ENCODE results near the gene CEP83. TPM values are rescaled to one million over a fixed set of nuclear protein-coding genes. Genes with fewer than 3 reads are reported as not detected.

Gene CEP83
- polyA plus RNA-seq, 1 donor from 2014 or later, result 19.5 TPM

- H2AFZ ChIP-seq (ENCODE audit: low read depth, low read length), result no peak overlapping the region
- no peaks in the 10 kb centered on the region for H3K79me2 ChIP-seq (replicated peaks; ENCODE audit: insufficient read depth, low read length)
- H3K4me3 ChIP-seq (ENCODE audit: low read length), result no peak overlapping the region
- no peak overlapping the region for H3K27ac ChIP-seq (ENCODE audit: low read length)
- no peaks in the 10 kb centered on the region for H4K20me1 ChIP-seq (ENCODE audit: insufficient read depth)
- no peaks in the 10 kb centered on the region for H3F3A ChIP-seq (ENCODE audit: insufficient read depth, low read length, poor library complexity, severe bottlenecking)
- no peak for TF ChIP-seq MXI1 (conservative IDR thresholded peaks at IDR 0.05; ENCODE audit: poor library complexity, severe bottlenecking)
- no peak for TF ChIP-seq CTCF (IDR thresholded peaks at IDR 0.05; ENCODE audit: poor library complexity, severe bottlenecking)
- no peak for TF ChIP-seq TAF1 (IDR thresholded peaks at IDR 0.05; ENCODE audit: low read depth)
- no peak for TF ChIP-seq EZH2 (IDR thresholded peaks at IDR 0.05; ENCODE audit: borderline replicate concordance, insufficient read depth, low read length, poor library complexity, severe bottlenecking)
- TF ChIP-seq RAD21 (conservative IDR thresholded peaks at IDR 0.05), result no peak
- no peak for TF ChIP-seq EP300 (conservative IDR thresholded peaks at IDR 0.05; ENCODE audit: poor library complexity, severe bottlenecking)
- no peak for TF ChIP-seq SMC3 (conservative IDR thresholded peaks at IDR 0.05; ENCODE audit: poor library complexity)
- no peak for TF ChIP-seq POLR2AphosphoS5 (IDR thresholded peaks at IDR 0.05)
- no peak for TF ChIP-seq REST (IDR thresholded peaks at IDR 0.05; ENCODE audit: borderline replicate concordance)
- no peak overlapping the region for H3K9ac ChIP-seq (ENCODE audit: low read length)
- H3K9me3 ChIP-seq (ENCODE audit: low read length), result no peaks in the 10 kb centered on the region
- no peaks in the 10 kb centered on the region for H3K9me2 ChIP-seq (ENCODE audit: insufficient read depth, low read length)
- no peak overlapping the region for H3K4me2 ChIP-seq (ENCODE audit: low read length)
- no peaks in the 10 kb centered on the region for H3K36me3 ChIP-seq (ENCODE audit: insufficient read depth, low read length)
- H3K27me3 ChIP-seq (ENCODE audit: insufficient read depth, low read depth, low read length), result no peaks in the 10 kb centered on the region
Observed at GRCh38 chr12:94469522-94469921, 9.9 kb upstream of the CEP83 start.

GRCh38 chr12:94460616-94460959, 921 bp upstream of the CEP83 start:
- Histone ChIP-seq H3K9me2 (ENCODE audit: insufficient read depth, low read length) (no peaks in the 10 kb centered on the region), H3K9ac (ENCODE audit: low read length) (peak overlapping the region; percentile 80)

More at GRCh38 chr12:94460616-94460959, 921 bp upstream of the CEP83 start:
- TF ChIP-seq REST (IDR thresholded peaks at IDR 0.05; ENCODE audit: borderline replicate concordance) (no peak), POLR2AphosphoS5 (IDR thresholded peaks at IDR 0.05) (no peak), EP300 (conservative IDR thresholded peaks at IDR 0.05; ENCODE audit: poor library complexity, severe bottlenecking) (no peak), SMC3 (conservative IDR thresholded peaks at IDR 0.05; ENCODE audit: poor library complexity) (no peak), RAD21 (conservative IDR thresholded peaks at IDR 0.05) (no peak), MXI1 (conservative IDR thresholded peaks at IDR 0.05; ENCODE audit: poor library complexity, severe bottlenecking) (no peak), TAF1 (IDR thresholded peaks at IDR 0.05; ENCODE audit: low read depth) (no peak), CTCF (IDR thresholded peaks at IDR 0.05; ENCODE audit: poor library complexity, severe bottlenecking) (no peak), EZH2 (IDR thresholded peaks at IDR 0.05; ENCODE audit: borderline replicate concordance, insufficient read depth, low read length, poor library complexity, severe bottlenecking) (no peak)
- H4K20me1 ChIP-seq (ENCODE audit: insufficient read depth), result no peaks in the 10 kb centered on the region
- peak overlapping the region; percentile 97 for H2AFZ ChIP-seq (ENCODE audit: low read depth, low read length)
- H3K36me3 ChIP-seq (ENCODE audit: insufficient read depth, low read length), result no peaks in the 10 kb centered on the region
- peaks cover 4% of the 10 kb centered on the region for H3F3A ChIP-seq (ENCODE audit: insufficient read depth, low read length, poor library complexity, severe bottlenecking)
- no peaks in the 10 kb centered on the region for H3K27me3 ChIP-seq (ENCODE audit: insufficient read depth, low read depth, low read length)
- H3K4me2 ChIP-seq (ENCODE audit: low read length), result peak overlapping the region; percentile 70
- peak overlapping the region; percentile 94 for H3K4me3 ChIP-seq (ENCODE audit: low read length)
- H3K79me2 ChIP-seq (replicated peaks; ENCODE audit: insufficient read depth, low read length), result peaks cover 6% of the 10 kb centered on the region
- no peaks in the 10 kb centered on the region for H3K9me3 ChIP-seq (ENCODE audit: low read length)
- H3K27ac ChIP-seq (ENCODE audit: low read length), result peak overlapping the region; percentile 78

All from neural cell (in vitro differentiated cells).